GM12878 (cell line): ENCODE measurements around the gene TMUB1. TPM values are rescaled to one million over a fixed set of nuclear protein-coding genes. Genes with fewer than 3 reads are reported as not detected.

Experiments used
- ATAC-seq: fragments of 200-7000 bp; cut with Tn5 transposase; 3 replicates; pipeline ENCODE4 v1.9.1; 2020; ENCODE audit warnings: mild to moderate bottlenecking, moderate library complexity
- BruUV-seq: library from RNA; stranded (reverse); fragments of 400-500 nt; replicated peaks from 2 replicates; lab custom pipeline; 2021; lab: Mats Ljungman, UMichigan
- CTCF ChIA-PET: fragments of 300-600 bp; sonication (Branson Sonifier 250); formaldehyde crosslinking; extraction: SDS; loops from one replicate; lab custom pipeline; 2021; ENCODE audit warnings: inconsistent platforms; lab: Yijun Ruan, JAX
- POLR2A ChIA-PET: fragments of 350-600 bp; formaldehyde crosslinking; extraction: SDS; loops from one replicate; lab custom pipeline; 2021; ENCODE audit warnings: inconsistent platforms; lab: Charles Lee
- RAD21 ChIA-PET: fragments of 300-600 bp; sonication (Branson Sonifier 250); formaldehyde crosslinking; loops from one replicate; lab custom pipeline; 2023; ENCODE audit warnings: antibody characterized with exemption; ENCODE audit not compliant: unreplicated experiment; lab: Charles Lee
- SMC1A ChIA-PET: fragments of 300-600 bp; sonication (Branson Sonifier 250); formaldehyde crosslinking; loops from one replicate; lab custom pipeline; 2023; ENCODE audit not compliant: unreplicated experiment, uncharacterized antibody; lab: Charles Lee
- DNase-seq: peaks from one replicate; pipeline ENCODE4 v3.0.0-alpha.2; 2011; ENCODE audit warnings: low read depth, low spot score
- FAIRE-seq: peaks from 3 replicates; lab custom pipeline; 2011; peaks lifted over from hg19 to GRCh38; lab: Jason Lieb, UNC
- H2AFZ ChIP-seq: 2 replicates; pipeline ENCODE4 v1.6.0; 2011; ENCODE audit warnings: low read depth, low read length, control low read depth; ENCODE audit not compliant: control insufficient read depth
- H3K27ac ChIP-seq: 2 replicates; pipeline ENCODE4 v1.5.1; 2011; ENCODE audit warnings: control low read depth; ENCODE audit not compliant: control insufficient read depth, insufficient read depth
- H3K27me3 ChIP-seq, 2 experiments: replicated peaks in 1 of 2; 2 replicates each; pipeline versions ENCODE4 v1.6.0 to v1.6.1; 2011; ENCODE audit warnings: low read length in 1 of 2; ENCODE audit not compliant: control insufficient read depth in 2 of 2, insufficient read depth in 2 of 2
- H3K36me3 ChIP-seq, 2 experiments: 2 replicates each; pipeline ENCODE4 v1.5.1; 2011; ENCODE audit warnings: low read length in 1 of 2; ENCODE audit not compliant: control insufficient read depth in 2 of 2, insufficient read depth in 2 of 2
- H3K4me1 ChIP-seq: 2 replicates; pipeline ENCODE4 v1.6.1; 2011; ENCODE audit warnings: mild to moderate bottlenecking, low read length, moderate library complexity, mixed read lengths; ENCODE audit not compliant: control insufficient read depth, insufficient read depth
- H3K4me2 ChIP-seq: 2 replicates; pipeline ENCODE4 v1.6.0; 2011; ENCODE audit warnings: control low read depth; ENCODE audit not compliant: control insufficient read depth, insufficient read depth
- H3K4me3 ChIP-seq: fragments of 200-600 bp; sonication (generic); 2 replicates; pipeline ENCODE4 v1.5.1; 2016
- H3K79me2 ChIP-seq: 2 replicates; pipeline ENCODE4 v1.6.0; 2011; ENCODE audit warnings: low read length; ENCODE audit not compliant: control insufficient read depth, insufficient read depth
- H3K9ac ChIP-seq: 2 replicates; pipeline ENCODE4 v1.8.0; 2011; ENCODE audit warnings: low read length, control low read depth, mixed read lengths; ENCODE audit not compliant: control insufficient read depth, insufficient read depth
- H3K9me3 ChIP-seq: replicated peaks from 3 replicates; pipeline ENCODE4 v1.5.1; 2011; ENCODE audit warnings: mild to moderate bottlenecking, low read length; ENCODE audit not compliant: control insufficient read depth, insufficient read depth
- H4K20me1 ChIP-seq: 2 replicates; pipeline ENCODE4 v1.6.0; 2011; ENCODE audit not compliant: control insufficient read depth, insufficient read depth
- MYB ChIP-seq: fragments of 150-350 bp; IDR thresholded peaks from 2 replicates; pipeline ENCODE4 v1.6.1; 2014; ENCODE audit warnings: mild to moderate bottlenecking, low read depth, low read length, borderline replicate concordance
- PRDM15 ChIP-seq: fragments of 450-650 bp; formaldehyde crosslinking; IDR thresholded peaks from 2 replicates; pipeline ENCODE4 v1.4.0; 2020; ENCODE audit warnings: mild to moderate bottlenecking, moderate library complexity
- SREBF2 ChIP-seq: IDR thresholded peaks from 2 replicates; pipeline ENCODE4 v1.6.1; 2012; ENCODE audit warnings: mild to moderate bottlenecking, low read length
- ZBTB33 ChIP-seq: fragments of 450-650 bp; IDR thresholded peaks from 2 replicates; pipeline ENCODE4 v1.6.1; 2017; ENCODE audit warnings: mild to moderate bottlenecking
- ZZZ3 ChIP-seq: IDR thresholded peaks from 2 replicates; pipeline ENCODE4 v1.6.1; 2011; ENCODE audit warnings: low read depth; ENCODE audit not compliant: control insufficient read depth, insufficient read length
- WGBS: methylation state at CpG from one replicate; pipeline ENCODE4 v1.1.6; 2016; ENCODE audit warnings: low lambda C conversion rate; ENCODE audit not compliant: insufficient replicate concordance, insufficient coverage; ENCODE audit errors: missing lambda C conversion rate; 5-methylcytosine and 5-hydroxymethylcytosine counted together
- in situ Hi-C: fragments of 300-500 bp; cut with MboI; formaldehyde crosslinking; loops from 9 replicates; pipeline ENCODE4 v1.14.3; 2018; ENCODE audit warnings: mixed read lengths
- intact Hi-C: fragments of 100-400 bp; cut with micrococcal nuclease; formaldehyde crosslinking; loops from one replicate; pipeline ENCODE4 v1.14.2; 2022; ENCODE audit not compliant: unreplicated experiment
- polyA plus RNA-seq, 11 experiments: library from polyadenylated mRNA; depleted of rRNA in 4 of 11; unstranded in 6 of 11; stranded (reverse) in 5 of 11; fragments of >200 nt; fragmentation: Nextera tagmentation in 4 of 11; fragmentation: Illumina TruSeq in 1 of 11; extraction: Ambion mirVana in 4 of 11; extraction: Trizol in 1 of 11; gene quantifications; 1 replicate in 1 of 11; 2 replicates in 10 of 11; pipeline versions ENCODE4 v1.2.1 to v1.2.3, GENCODE V29; 2011 to 2016; ENCODE audit warnings: inconsistent platforms in 2 of 11, missing spikeins in 2 of 11, low read depth in 1 of 11
- total RNA-seq, 4 experiments: library from RNA; depleted of rRNA in 3 of 4; stranded (reverse); fragments of >200 nt in 3 of 4; fragmentation: Illumina TruSeq in 1 of 4; extraction: Trizol in 1 of 4; gene quantifications; 2 replicates each; pipeline versions ENCODE4 v1.2.1 to v1.2.3, GENCODE V29; 2013 to 2021
- TF ChIP-seq, protein P1 (sequence below): fragments of 450-650 bp; conservative IDR thresholded peaks from 2 replicates; pipeline ENCODE4 v1.6.1; 2017; ENCODE audit warnings: mild to moderate bottlenecking, moderate library complexity

The TMUB1 gene
- total and polyA plus RNA-seq, 10 of the 15 experiments (the other 5 are each of a cell fraction or from before 2014, with no cell fraction given), result 0.27 to 79.5 (median 41.3) TPM; not detected in 1

- Histone ChIP-seq H3K27ac (no peak overlapping the region), H3K4me3 (no peak overlapping the region), H4K20me1 (no peaks in the 10 kb centered on the region), H3K4me2 (no peak overlapping the region), H2AFZ (no peak overlapping the region), H3K79me2 (no peaks in the 10 kb centered on the region), H3K36me3 (peaks cover 7 to 11% of the 10 kb centered on the region in 2 experiments; a peak in 3 of 4 replicates), H3K4me1 (no peaks in the 10 kb centered on the region), H3K9ac (no peak overlapping the region), H3K9me3 (no peaks in the 10 kb centered on the region), H3K27me3 (no peaks in the 10 kb centered on the region)
- ChIA-PET CTCF (interaction anchor here (1.5 kb wide), 1 partner anchor 114 kb away, joined by 3 read pairs; no protein-coding TSS in a partner anchor), POLR2A (no interaction called here), SMC1A (no interaction called here), RAD21 (no interaction called here)
- 91% methylated on average over 9 of the region's 9 CpGs for WGBS
- intact Hi-C loops, result no loop called here
- TF ChIP-seq SREBF2 (no peak), ZZZ3 (no peak)
- DNase-seq (no peak), FAIRE-seq (no peak), ATAC-seq (no peak)
- no TSS peak for BruUV-seq
- in situ Hi-C loops, result no loop called here
These were observed 46.8 kb upstream of the TMUB1 start for GRCh38 chr7:151129960-151130591.

DNA sequence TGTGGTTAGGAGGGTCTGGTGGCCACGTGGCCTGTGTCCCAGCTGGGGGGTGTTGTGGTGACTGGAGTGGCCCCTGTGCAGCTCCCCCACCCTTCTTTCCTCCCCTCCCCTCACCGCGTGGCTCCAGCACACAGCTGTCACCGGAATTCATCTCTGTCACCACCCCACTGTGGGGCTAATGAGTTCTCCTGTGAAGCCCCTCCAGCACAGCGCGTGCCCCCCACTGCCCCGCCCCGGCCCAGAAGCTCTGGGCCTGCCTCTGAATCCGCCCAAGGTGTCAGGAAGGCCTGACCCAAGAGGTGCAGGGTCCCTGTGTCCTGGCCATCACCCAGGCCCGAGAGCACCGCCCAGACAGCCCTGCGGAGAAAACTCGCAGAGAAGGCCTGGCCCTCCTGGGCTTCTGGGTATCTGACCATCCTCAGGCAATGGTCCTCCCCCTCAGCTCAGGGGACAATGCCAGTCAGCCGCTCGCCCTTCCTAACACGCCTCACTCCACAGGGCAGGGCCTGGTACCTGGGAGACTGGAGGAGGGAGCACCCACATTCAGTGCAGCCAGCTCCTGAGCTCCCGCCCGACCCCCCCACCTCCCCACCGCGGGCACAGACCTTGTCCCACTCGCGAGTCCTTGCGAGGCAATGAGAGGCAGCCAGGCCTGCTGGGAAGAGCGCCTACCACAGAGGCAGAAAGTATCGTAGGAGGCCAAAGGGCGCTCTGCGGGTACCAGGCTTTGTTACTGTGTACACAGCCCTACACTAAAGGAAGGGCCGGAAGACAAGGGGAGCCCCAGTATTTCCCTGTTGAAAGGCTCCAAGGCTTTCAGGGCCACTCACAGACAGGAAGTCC is 46.0 kb upstream of the TMUB1 start:
- no TSS peak for BruUV-seq
- RAD21 ChIA-PET, result no interaction called here
- Histone ChIP-seq H3K9ac (no peak overlapping the region), H3K27ac (no peak overlapping the region), H3K27me3 (no peaks in the 10 kb centered on the region), H3K4me1 (no peaks in the 10 kb centered on the region), H2AFZ (no peak overlapping the region), H3K4me2 (no peak overlapping the region), H3K36me3 (peaks cover 6 to 10% of the 10 kb centered on the region in 2 experiments; a peak in 3 of 4 replicates), H3K9me3 (no peaks in the 10 kb centered on the region), H3K79me2 (no peaks in the 10 kb centered on the region), H3K4me3 (no peak overlapping the region), H4K20me1 (no peaks in the 10 kb centered on the region)
- CTCF ChIA-PET, result interaction anchor here (1.5 kb wide), 1 partner anchor 115 kb away, joined by 3 read pairs; no protein-coding TSS in a partner anchor
- 80% methylated on average over 24 of the region's 28 CpGs for WGBS
- no peak for FAIRE-seq
- intact Hi-C loops (no loop called here), in situ Hi-C loops (no loop called here)
- POLR2A ChIA-PET, result no interaction called here
- DNase-seq, result no peak
- SMC1A ChIA-PET, result no interaction called here
- ATAC-seq, result no peak
- TF ChIP-seq PRDM15 (CRISPR knock-in tag) (no peak), MYB (no peak), ZBTB33 (no peak)
- TF ChIP-seq, protein P1, sequence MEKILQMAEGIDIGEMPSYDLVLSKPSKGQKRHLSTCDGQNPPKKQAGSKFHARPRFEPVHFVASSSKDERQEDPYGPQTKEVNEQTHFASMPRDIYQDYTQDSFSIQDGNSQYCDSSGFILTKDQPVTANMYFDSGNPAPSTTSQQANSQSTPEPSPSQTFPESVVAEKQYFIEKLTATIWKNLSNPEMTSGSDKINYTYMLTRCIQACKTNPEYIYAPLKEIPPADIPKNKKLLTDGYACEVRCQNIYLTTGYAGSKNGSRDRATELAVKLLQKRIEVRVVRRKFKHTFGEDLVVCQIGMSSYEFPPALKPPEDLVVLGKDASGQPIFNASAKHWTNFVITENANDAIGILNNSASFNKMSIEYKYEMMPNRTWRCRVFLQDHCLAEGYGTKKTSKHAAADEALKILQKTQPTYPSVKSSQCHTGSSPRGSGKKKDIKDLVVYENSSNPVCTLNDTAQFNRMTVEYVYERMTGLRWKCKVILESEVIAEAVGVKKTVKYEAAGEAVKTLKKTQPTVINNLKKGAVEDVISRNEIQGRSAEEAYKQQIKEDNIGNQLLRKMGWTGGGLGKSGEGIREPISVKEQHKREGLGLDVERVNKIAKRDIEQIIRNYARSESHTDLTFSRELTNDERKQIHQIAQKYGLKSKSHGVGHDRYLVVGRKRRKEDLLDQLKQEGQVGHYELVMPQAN, result no peak
